Activated CD4-positive, alpha-beta memory T cell treated with anti-CD3 and anti-CD28 coated beads for 36 hours (primary cell): ENCODE data around the gene RAB6C. TPM values are rescaled to one million over a fixed set of nuclear protein-coding genes. Genes with fewer than 3 reads are reported as not detected.
"Not testable (repeated sequence)": the region's sequence is repeated elsewhere in the genome, so short reads cannot be mapped to it uniquely, and the experiment has no call there.

ENCODE experiments used
- CTCF ChIA-PET: fragments of 350-600 bp; sonication (Branson Sonifier 250); formaldehyde crosslinking; loops from one replicate; lab custom pipeline; 2021; ENCODE audit warnings: antibody characterized with exemption, inconsistent platforms; lab: Charles Lee
- POLR2A ChIA-PET: fragments of 350-600 bp; sonication (Branson Sonifier 250); formaldehyde crosslinking; loops from one replicate; lab custom pipeline; 2021; ENCODE audit warnings: antibody characterized with exemption; lab: Charles Lee
- DNase-seq: peaks from one replicate; pipeline ENCODE4 v3.0.0-alpha.2; 2020
- H3K27ac Mint-ChIP-seq: one replicate; pipeline ENCODE4 v1.8.0; 2021; ENCODE audit warnings: mixed read lengths
- H3K27me3 Mint-ChIP-seq: one replicate; pipeline ENCODE4 v1.8.0; 2021; ENCODE audit warnings: mixed read lengths
- H3K36me3 Mint-ChIP-seq: one replicate; pipeline ENCODE4 v1.8.0; 2021; ENCODE audit warnings: mixed read lengths
- H3K4me1 Mint-ChIP-seq: one replicate; pipeline ENCODE4 v1.8.0; 2021; ENCODE audit warnings: low read depth, mixed read lengths
- H3K4me3 Mint-ChIP-seq: one replicate; pipeline ENCODE4 v1.8.0; 2021; ENCODE audit warnings: mild to moderate bottlenecking, mixed read lengths
- H3K9me3 Mint-ChIP-seq: one replicate; pipeline ENCODE4 v1.8.0; 2021; ENCODE audit warnings: mixed read lengths
- intact Hi-C: fragments of 100-400 bp; cut with micrococcal nuclease; formaldehyde crosslinking; loops from one replicate; pipeline ENCODE4 v1.15.1; 2023
- total RNA-seq, 2 experiments: library from RNA; stranded (reverse); gene quantifications; one replicate each; pipeline ENCODE4 v1.2.3, GENCODE V29; 2021

RAB6C gene
- not detected for total RNA-seq

- CTCF ChIA-PET, result not testable (repeated sequence)
- peak; percentile 21 for DNase-seq
Observed at GRCh38 chr2:129979629-129980155, at the start of gene RAB6C. Gene RAB6C, plus strand, starts transcription at chr2:129979666. Its CDS starts 450 bp downstream, at chr2:129980116.

DNA sequence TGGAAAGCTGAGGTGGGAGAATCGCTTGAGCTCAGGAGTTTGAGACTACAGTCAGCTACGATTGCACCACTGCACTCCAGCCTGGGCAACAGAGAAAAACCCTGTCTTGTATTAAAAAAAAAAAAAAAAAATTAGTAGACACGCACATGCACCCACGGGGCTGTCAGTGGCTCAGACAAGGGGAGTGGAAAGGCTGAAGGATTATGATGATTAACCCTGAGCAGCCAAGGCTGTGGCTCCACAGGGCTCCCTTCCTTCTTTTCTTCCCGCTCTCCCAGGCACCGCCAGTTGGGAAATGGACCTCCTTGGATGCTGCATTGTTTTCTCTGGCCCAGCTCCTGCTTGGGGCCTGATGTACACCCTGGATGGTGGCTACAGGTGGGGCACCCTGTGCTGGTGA is 49.0 kb upstream of the RAB6C start:
- Mint-ChIP-seq H3K4me1 (no peaks in the 10 kb centered on the region), H3K4me3 (no peak overlapping the region), H3K27me3 (peaks cover 24% of the 10 kb centered on the region), H3K9me3 (no peaks in the 10 kb centered on the region), H3K27ac (no peak overlapping the region), H3K36me3 (no peaks in the 10 kb centered on the region)
- ChIA-PET POLR2A (no interaction called here), CTCF (interaction anchor here (0.6 kb wide), 1 partner anchor 448 kb away, joined by 3 read pairs; no protein-coding TSS in a partner anchor)
- DNase-seq, result no peak
- intact Hi-C loops, result no loop called here

More at GRCh38 chr2:129979629-129980155, at the start of gene RAB6C:
- intact Hi-C loops, H3K9me3 Mint-ChIP-seq, H3K36me3 Mint-ChIP-seq, POLR2A ChIA-PET, H3K4me1 Mint-ChIP-seq, H3K27ac Mint-ChIP-seq: not testable (repeated sequence)
- peaks cover 30% of the 10 kb centered on the region for H3K27me3 Mint-ChIP-seq
- peak within 1 kb of the TSS; percentile 21 for H3K4me3 Mint-ChIP-seq

GRCh38 chr2:129933387-129933786 is 46.1 kb upstream of the RAB6C start:
- H3K9me3 Mint-ChIP-seq, POLR2A ChIA-PET, CTCF ChIA-PET, DNase-seq, H3K4me1 Mint-ChIP-seq, H3K36me3 Mint-ChIP-seq, H3K4me3 Mint-ChIP-seq, H3K27ac Mint-ChIP-seq, intact Hi-C loops: not testable (repeated sequence)
- peaks cover 17% of the 10 kb centered on the region for H3K27me3 Mint-ChIP-seq

- H3K27ac Mint-ChIP-seq, result no peak overlapping the region
- H3K9me3 Mint-ChIP-seq, result no peaks in the 10 kb centered on the region
- H3K27me3 Mint-ChIP-seq, result peaks cover 17% of the 10 kb centered on the region
- CTCF ChIA-PET, result no interaction called here
- no peaks in the 10 kb centered on the region for H3K4me1 Mint-ChIP-seq
- no peaks in the 10 kb centered on the region for H3K36me3 Mint-ChIP-seq
- no peak for DNase-seq
- H3K4me3 Mint-ChIP-seq, result no peak overlapping the region
- POLR2A ChIA-PET, result no interaction called here
- intact Hi-C loops, result no loop called here
Observed at GRCh38 chr2:129934044-129934822, 45.2 kb upstream of the RAB6C start.

- ChIA-PET CTCF (no interaction called here), POLR2A (no interaction called here)
- intact Hi-C loops, result no loop called here
- no peaks in the 10 kb centered on the region for H3K4me1 Mint-ChIP-seq
- H3K27ac Mint-ChIP-seq, result no peak overlapping the region
- no peak for DNase-seq
- no peaks in the 10 kb centered on the region for H3K36me3 Mint-ChIP-seq
- H3K27me3 Mint-ChIP-seq, result peaks cover 17% of the 10 kb centered on the region
- H3K4me3 Mint-ChIP-seq, result no peak overlapping the region
- no peaks in the 10 kb centered on the region for H3K9me3 Mint-ChIP-seq
Observed at GRCh38 chr2:129935118-129935517, 44.3 kb upstream of the RAB6C start.

- Mint-ChIP-seq H3K4me3 (no peak overlapping the region), H3K27ac (no peak overlapping the region), H3K27me3 (peaks cover 17% of the 10 kb centered on the region), H3K9me3 (no peaks in the 10 kb centered on the region), H3K36me3 (no peaks in the 10 kb centered on the region), H3K4me1 (no peaks in the 10 kb centered on the region)
- intact Hi-C loops, result no loop called here
- no peak for DNase-seq
- ChIA-PET POLR2A (no interaction called here), CTCF (no interaction called here)
Observed at GRCh38 chr2:129936334-129936934, 43.0 kb upstream of the RAB6C start.

DNA sequence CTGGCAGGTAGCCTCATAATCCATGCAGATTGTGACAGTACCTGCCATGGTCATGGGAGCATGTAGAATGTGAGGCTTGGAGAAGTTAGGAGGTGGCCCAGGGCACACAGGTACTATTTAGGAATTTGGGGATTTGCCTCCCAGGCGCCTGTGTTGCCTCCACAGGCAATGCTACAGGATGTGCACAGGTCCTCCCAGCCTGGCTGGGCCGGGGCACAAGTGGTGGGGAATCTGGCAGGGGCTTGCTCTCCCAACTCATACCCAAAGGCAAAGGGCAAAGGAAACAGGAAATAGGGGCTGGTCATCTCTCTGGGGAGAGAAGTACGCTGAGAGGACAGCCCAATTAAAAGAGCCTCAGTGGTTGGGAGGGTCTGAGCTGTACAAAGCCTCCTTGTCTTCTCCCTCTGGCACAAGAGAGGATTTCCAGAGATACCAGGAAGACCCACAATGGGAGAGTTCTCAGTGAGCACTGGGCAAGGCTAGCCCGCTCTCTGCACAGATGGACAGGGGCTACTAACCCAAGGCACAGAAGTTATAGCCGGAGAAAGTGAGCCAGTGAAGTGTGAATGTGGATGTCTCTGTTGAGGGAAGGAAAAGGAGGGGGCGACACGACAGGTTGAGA is 40.5 kb upstream of the RAB6C start:
- H3K4me3 Mint-ChIP-seq, CTCF ChIA-PET, DNase-seq: not testable (repeated sequence)

DNA sequence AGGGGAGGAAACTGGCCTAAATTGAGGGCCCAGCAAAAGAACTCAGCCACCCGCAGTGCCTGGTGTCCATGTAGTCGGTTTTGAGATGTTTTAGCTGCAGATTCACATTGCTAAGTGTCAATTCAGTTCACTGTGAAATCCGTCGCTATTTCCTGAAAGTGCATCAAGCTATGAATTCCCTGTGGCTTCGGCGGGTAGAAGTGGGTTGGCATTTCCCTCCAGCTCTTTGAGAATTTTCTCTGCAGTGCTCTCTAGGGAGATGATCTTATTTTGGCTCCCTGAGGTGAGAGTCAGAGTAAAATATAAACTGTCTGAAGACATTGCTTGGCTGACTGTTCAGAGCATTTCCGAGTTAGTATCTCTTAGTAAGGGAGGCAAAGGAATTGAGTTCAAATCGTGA is 36.0 kb upstream of the RAB6C start:
- CTCF ChIA-PET, DNase-seq, H3K9me3 Mint-ChIP-seq, POLR2A ChIA-PET, H3K4me1 Mint-ChIP-seq, H3K27ac Mint-ChIP-seq, H3K4me3 Mint-ChIP-seq, H3K36me3 Mint-ChIP-seq, intact Hi-C loops, H3K27me3 Mint-ChIP-seq: not testable (repeated sequence)

More for the DNA sequence above, 40.5 kb upstream of the RAB6C start:
- H3K9me3 Mint-ChIP-seq, H3K27ac Mint-ChIP-seq, H3K36me3 Mint-ChIP-seq, intact Hi-C loops, H3K27me3 Mint-ChIP-seq, H3K4me1 Mint-ChIP-seq, POLR2A ChIA-PET: not testable (repeated sequence)

DNA sequence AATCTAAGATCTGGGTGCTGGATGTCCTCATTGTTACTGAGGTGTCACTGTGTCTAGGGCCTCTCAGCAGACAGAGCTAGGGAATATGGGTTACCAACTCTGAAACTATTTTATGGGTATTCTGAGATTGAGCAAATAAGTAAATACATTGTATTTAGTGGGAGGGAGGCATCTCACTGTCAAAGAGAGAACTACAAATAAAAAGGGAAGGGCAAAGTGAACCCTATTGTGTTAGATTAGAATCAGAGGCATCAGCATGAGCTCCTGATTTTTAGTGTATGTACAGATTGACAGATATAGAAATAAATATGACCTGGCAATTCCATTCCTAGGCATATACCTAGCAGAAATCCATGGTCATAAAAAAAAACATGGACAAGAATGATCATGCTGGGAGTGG is 33.9 kb upstream of the RAB6C start:
- no peaks in the 10 kb centered on the region for H3K4me1 Mint-ChIP-seq
- H3K27ac Mint-ChIP-seq, result no peak overlapping the region
- CTCF ChIA-PET, result no interaction called here
- H3K27me3 Mint-ChIP-seq, result peaks cover 4% of the 10 kb centered on the region
- H3K4me3 Mint-ChIP-seq, result no peak overlapping the region
- H3K9me3 Mint-ChIP-seq, result no peaks in the 10 kb centered on the region
- no peak for DNase-seq
- intact Hi-C loops, result no loop called here
- POLR2A ChIA-PET, result no interaction called here
- no peaks in the 10 kb centered on the region for H3K36me3 Mint-ChIP-seq

DNA sequence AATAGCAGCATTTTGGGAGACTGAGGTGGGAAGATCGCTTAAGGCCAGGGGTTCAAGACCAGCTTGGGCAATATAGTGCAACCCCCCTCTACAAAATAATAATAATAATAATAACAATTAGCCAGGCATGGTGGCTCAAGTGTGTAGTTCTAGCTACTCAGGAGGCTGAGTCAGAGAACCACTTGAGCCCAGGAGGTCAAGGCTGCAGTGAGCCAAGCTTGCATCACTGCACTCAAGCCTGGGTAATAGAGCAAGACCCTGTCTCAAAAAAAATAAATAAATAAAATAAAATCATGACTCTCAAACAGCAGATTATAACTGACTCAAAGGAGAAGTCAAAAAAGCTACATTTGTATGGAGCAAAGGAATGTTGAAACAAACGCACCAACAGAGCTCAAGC is 31.8 kb upstream of the RAB6C start:
- intact Hi-C loops, H3K9me3 Mint-ChIP-seq, H3K27me3 Mint-ChIP-seq, POLR2A ChIA-PET, H3K36me3 Mint-ChIP-seq, H3K4me3 Mint-ChIP-seq, H3K27ac Mint-ChIP-seq, CTCF ChIA-PET, DNase-seq, H3K4me1 Mint-ChIP-seq: not testable (repeated sequence)

DNA sequence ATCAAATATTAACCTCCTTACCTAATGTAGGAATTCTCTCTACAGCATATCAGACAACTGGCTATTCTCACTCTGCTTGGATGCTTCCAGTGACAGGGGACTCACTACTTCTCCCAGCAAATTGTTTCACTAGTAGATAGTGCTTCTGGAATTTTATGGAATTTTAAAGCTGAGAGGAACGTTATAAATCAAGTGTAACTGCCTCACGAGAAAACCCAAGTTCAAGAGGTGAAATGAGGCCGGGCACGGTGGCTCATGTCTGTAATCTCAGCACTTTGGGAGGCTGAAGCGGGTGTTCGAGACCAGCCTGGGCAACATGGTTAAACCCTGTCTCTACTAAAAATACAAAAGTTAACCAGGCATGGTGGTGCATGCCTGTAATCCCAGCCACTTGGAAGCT is 23.3 kb upstream of the RAB6C start:
- intact Hi-C loops, H3K27ac Mint-ChIP-seq, H3K9me3 Mint-ChIP-seq, H3K27me3 Mint-ChIP-seq, POLR2A ChIA-PET, H3K4me3 Mint-ChIP-seq, CTCF ChIA-PET, DNase-seq, H3K36me3 Mint-ChIP-seq, H3K4me1 Mint-ChIP-seq: not testable (repeated sequence)

GRCh38 chr2:129957891-129958290 is 21.6 kb upstream of the RAB6C start:
- no peak overlapping the region for H3K27ac Mint-ChIP-seq
- no peaks in the 10 kb centered on the region for H3K9me3 Mint-ChIP-seq
- H3K4me1 Mint-ChIP-seq, result no peaks in the 10 kb centered on the region
- DNase-seq, result no peak
- no peak overlapping the region for H3K4me3 Mint-ChIP-seq
- ChIA-PET CTCF (no interaction called here), POLR2A (no interaction called here)
- peaks cover 8% of the 10 kb centered on the region for H3K27me3 Mint-ChIP-seq
- intact Hi-C loops, result no loop called here
- no peaks in the 10 kb centered on the region for H3K36me3 Mint-ChIP-seq
